Liver (tissue), 3 donors: ENCODE measurements around the gene NUB1.

Experiments
- JUND ChIP-seq, 2 donors: IDR thresholded peaks; 2 replicates each; pipeline ENCODE4 v1.6.1; 2016; ENCODE audit warnings: antibody characterized with exemption in 2 of 2
- MAX ChIP-seq: IDR thresholded peaks from 2 replicates; pipeline ENCODE4 v1.6.1; 2016; ENCODE audit warnings: antibody characterized with exemption
- RXRA ChIP-seq, 2 donors: IDR thresholded peaks; 2 replicates each; pipeline ENCODE4 v1.6.1; 2017 to 2018; ENCODE audit warnings: antibody characterized with exemption in 2 of 2, mild to moderate bottlenecking in 1 of 2
- YY1 ChIP-seq: IDR thresholded peaks from 2 replicates; pipeline ENCODE4 v1.6.1; 2016; ENCODE audit warnings: antibody characterized with exemption, mild to moderate bottlenecking
- ZBTB33 ChIP-seq: IDR thresholded peaks from 2 replicates; pipeline ENCODE4 v1.6.1; 2016; ENCODE audit warnings: antibody characterized with exemption
- TF ChIP-seq, protein P1 (sequence below): IDR thresholded peaks from 2 replicates; pipeline ENCODE4 v1.6.1; 2016; ENCODE audit warnings: antibody characterized with exemption, mild to moderate bottlenecking
- TF ChIP-seq, protein P2 (sequence below): fragments of 150-350 bp; IDR thresholded peaks from 2 replicates; pipeline ENCODE4 v1.5.1; 2017; ENCODE audit warnings: improper control_type of control experiment, low read depth, low read length; ENCODE audit not compliant: missing input control
- donor health status: healthy.
- donor health status: healthy.

- TF ChIP-seq, protein P1, sequence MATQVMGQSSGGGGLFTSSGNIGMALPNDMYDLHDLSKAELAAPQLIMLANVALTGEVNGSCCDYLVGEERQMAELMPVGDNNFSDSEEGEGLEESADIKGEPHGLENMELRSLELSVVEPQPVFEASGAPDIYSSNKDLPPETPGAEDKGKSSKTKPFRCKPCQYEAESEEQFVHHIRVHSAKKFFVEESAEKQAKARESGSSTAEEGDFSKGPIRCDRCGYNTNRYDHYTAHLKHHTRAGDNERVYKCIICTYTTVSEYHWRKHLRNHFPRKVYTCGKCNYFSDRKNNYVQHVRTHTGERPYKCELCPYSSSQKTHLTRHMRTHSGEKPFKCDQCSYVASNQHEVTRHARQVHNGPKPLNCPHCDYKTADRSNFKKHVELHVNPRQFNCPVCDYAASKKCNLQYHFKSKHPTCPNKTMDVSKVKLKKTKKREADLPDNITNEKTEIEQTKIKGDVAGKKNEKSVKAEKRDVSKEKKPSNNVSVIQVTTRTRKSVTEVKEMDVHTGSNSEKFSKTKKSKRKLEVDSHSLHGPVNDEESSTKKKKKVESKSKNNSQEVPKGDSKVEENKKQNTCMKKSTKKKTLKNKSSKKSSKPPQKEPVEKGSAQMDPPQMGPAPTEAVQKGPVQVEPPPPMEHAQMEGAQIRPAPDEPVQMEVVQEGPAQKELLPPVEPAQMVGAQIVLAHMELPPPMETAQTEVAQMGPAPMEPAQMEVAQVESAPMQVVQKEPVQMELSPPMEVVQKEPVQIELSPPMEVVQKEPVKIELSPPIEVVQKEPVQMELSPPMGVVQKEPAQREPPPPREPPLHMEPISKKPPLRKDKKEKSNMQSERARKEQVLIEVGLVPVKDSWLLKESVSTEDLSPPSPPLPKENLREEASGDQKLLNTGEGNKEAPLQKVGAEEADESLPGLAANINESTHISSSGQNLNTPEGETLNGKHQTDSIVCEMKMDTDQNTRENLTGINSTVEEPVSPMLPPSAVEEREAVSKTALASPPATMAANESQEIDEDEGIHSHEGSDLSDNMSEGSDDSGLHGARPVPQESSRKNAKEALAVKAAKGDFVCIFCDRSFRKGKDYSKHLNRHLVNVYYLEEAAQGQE: no peak
- TF ChIP-seq YY1: no peak
- TF ChIP-seq, protein P2, sequence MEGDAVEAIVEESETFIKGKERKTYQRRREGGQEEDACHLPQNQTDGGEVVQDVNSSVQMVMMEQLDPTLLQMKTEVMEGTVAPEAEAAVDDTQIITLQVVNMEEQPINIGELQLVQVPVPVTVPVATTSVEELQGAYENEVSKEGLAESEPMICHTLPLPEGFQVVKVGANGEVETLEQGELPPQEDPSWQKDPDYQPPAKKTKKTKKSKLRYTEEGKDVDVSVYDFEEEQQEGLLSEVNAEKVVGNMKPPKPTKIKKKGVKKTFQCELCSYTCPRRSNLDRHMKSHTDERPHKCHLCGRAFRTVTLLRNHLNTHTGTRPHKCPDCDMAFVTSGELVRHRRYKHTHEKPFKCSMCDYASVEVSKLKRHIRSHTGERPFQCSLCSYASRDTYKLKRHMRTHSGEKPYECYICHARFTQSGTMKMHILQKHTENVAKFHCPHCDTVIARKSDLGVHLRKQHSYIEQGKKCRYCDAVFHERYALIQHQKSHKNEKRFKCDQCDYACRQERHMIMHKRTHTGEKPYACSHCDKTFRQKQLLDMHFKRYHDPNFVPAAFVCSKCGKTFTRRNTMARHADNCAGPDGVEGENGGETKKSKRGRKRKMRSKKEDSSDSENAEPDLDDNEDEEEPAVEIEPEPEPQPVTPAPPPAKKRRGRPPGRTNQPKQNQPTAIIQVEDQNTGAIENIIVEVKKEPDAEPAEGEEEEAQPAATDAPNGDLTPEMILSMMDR: peak; percentile 8
- no peak for TF ChIP-seq RXRA (IDR thresholded peaks at IDR 0.05)
- no peak for TF ChIP-seq MAX
- no peak for TF ChIP-seq ZBTB33
- TF ChIP-seq JUND (IDR thresholded peaks at IDR 0.05): no peak
Measured at GRCh38 chr7:151351027-151351426, 9.4 kb downstream of the NUB1 start.
